GM19043 (cell line): ENCODE data around the gene DAO.
"Not testable (repeated sequence)": the region's sequence is repeated elsewhere in the genome, so short reads cannot be mapped to it uniquely, and the experiment has no call there.

Source experiments
- ATAC-seq: cut with Tn5 transposase; IDR thresholded peaks from one replicate; pipeline ENCODE4 v1.9.1; 2021; ENCODE audit warnings: low read depth; ENCODE audit not compliant: unreplicated experiment

The DAO gene

GRCh38 chr12:108879615-108880254, at the start of gene DAO:
Gene DAO, plus strand, starts transcription at chr12:108880092. Its CDS starts 4,915 bp downstream, at chr12:108885007.
- ATAC-seq = no peak

- ATAC-seq = peak; percentile 76
Measured at GRCh38 chr12:108831309-108831991, 48.4 kb upstream of the DAO start.

DNA sequence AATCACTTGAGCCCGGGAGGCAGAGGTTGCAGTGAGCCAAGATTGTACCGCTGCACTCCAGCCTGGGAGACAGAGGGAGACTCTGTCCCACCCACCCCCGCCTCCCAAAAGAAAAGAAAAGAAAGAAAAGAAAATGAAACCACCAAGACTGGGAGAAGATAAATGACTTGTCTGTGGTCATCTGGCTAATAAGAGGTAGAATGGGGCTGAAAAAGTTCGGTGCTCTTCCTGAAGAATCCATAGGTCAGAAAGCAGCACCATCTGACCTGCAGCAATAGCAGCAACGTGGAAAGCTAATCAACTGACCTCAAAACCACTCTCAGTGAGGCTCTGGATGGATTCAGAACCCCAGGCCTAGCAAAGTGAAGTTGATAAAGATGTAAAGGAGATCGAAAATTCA, 47.7 kb upstream of the DAO start:
- no peak for ATAC-seq

- ATAC-seq = no peak
Measured at GRCh38 chr12:108832730-108833354, 47.0 kb upstream of the DAO start.

- ATAC-seq = no peak
Measured at GRCh38 chr12:108833355-108833733, 46.5 kb upstream of the DAO start.

DNA sequence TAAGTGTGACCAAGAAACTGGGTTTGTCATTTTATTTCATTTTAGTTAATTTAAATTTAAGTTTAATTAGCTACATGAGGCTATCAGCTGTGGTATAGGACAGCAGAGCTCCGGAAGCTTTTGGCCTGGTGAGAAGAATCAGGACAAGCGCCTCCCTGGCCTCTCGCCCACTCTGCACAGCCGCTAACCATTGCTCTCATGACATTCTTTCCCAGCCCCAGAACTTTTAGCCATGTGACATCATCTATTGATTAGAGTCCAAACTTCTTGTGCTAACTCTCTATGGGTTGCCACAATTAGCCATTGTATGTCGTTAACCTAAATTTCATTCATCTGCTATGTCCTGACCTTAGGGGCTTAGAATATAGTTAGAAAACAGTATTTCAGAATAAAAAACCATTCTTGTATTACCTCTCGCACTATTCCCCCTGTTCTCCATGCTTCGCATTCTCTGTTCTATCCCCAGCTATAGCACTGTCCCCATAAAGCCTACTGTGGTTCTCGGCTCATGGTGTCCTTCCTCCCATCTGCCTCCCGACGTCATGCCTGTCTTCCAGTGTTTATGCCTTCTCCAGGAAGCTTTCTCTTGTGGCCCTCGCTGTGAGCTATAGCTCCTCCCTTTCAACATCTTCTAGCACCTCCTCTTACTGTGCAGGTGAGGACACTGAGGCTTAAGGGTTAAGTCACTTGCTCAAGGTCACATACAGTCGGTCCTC, 46.0 kb upstream of the DAO start:
- no peak for ATAC-seq

DNA sequence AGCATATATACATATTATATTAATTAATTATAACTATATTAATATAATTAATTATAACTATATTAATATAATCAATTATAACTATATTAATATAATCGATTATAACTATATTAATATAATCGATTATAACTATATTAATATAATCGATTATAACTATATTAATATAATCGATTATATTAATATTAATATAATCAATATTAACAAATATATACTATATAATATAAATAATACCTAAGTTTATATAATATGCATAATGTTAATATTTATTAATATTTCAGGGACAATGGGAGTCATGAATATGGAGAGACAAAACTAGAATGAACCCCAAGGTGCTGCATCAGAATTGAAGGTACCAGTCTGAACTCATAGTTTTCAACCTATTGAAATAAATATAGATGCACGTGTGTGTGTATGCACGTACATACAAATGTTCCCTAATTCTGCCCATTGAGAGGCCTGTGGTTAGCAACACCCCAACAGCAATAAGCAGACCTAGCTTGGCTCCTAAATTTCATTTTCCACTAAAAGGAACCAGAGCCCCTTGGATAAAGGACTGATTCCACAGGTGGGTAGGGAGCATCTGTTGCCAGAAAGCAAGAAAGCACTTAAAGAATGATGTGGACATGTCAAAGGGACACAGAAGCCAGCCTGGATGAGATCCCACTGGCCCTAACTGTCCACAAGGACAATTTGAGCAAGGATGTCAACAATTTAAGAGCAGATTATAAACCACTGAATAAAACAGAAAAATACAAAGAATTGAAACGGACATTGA, 43.8 kb upstream of the DAO start:
- ATAC-seq = no peak

- ATAC-seq = no peak
Measured at GRCh38 chr12:108837239-108837638, 42.7 kb upstream of the DAO start.

DNA sequence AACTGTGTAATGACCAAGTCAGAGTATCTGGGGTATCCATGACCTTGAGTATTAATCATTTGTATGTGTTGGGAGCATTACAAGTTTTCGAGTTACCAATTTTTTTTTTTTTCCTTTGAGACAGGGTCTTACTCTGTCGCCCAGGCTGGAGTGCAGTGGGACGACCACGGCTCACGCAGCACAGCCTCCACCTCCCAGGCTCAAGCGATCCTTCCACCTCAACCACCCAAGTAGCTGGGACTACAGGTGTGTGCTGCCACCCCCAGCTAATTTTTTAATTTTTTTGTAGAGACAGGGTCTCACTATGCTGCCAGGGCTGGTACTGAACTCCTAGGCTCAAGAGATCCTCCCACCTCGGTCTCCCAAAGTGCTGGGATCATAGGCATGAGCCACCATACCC, 42.2 kb upstream of the DAO start:
- ATAC-seq = no peak

GRCh38 chr12:108838194-108839017, 41.5 kb upstream of the DAO start:
- ATAC-seq = peak; percentile 98

DNA sequence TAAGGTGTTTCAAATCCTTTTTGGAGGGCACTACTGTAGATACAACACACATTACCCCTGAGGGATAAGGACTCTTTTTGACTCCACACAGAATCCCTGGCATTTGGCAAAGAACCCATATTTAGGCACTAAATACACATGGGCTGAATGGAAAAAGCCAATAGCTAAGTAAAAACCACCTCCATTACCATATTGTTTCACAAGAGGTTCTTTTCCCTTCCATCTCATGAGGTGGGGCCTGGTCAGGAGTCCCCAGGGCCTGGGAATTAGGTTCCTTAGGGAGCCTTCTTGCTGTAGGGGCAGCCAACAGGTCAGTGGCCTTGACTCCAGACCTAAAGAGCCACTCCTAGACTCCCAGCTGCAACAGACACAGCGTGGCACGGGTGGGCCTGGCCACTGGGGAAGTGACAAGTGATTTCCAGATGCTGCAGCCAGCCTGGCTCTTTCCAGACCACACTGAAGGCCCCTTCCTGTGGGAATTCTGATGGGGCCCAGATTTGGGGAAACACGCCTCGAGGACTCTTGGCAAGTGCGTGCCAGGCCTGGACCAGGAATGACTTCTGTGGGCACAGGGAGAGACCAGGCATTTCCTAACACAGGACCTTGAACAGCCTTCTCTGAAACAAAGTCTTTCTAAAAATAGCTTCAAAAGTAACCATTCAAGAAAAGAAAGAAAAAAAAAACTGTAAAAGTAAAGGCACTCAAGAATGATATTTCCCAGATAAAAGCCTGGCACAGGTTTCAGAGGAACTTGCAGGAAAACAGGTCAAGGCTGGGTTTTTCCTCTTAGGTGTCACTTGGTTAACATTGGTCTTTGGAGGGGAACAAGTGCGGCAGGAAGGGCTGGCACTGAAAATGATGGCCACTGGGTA, 40.6 kb upstream of the DAO start:
- ATAC-seq = no peak

- ATAC-seq = no peak
Measured at GRCh38 chr12:108839890-108840230, 40.0 kb upstream of the DAO start.

DNA sequence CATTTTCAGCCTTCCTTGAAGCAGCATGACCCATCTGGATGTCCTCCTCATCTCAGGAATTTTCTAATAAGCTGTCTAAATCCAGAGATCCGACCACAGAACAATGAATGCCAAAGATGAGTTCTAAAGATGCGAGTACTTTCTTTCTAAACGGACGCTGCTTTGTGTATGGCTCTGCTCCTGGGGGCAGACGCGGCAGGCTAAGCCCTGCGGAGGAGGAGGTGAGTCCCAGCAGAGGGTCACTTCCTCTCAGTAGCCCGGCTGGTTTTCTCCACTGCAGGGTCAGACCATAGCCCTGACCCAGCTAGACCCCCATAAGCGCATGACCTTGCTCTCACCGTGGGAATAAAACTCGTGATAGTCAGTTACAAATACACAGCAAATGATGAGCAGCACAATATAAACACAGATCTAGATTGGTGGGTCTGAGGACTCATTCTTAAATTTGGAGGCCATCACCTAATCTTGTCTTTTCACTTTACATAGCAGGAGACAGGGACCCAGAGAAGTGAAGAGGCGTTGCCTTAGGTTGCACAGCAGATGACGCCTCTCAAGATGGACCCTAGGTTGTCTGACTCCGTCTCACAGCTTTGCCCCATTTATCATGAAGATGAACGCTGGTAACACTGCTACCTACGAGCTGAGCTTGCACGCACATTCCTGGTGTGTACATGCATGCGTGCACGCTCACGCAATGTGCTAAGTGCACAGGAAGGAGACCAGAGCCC, 39.1 kb upstream of the DAO start:
- no peak for ATAC-seq

GRCh38 chr12:108841825-108842224, 38.1 kb upstream of the DAO start:
- ATAC-seq = not testable (repeated sequence)

- no peak for ATAC-seq
Measured at GRCh38 chr12:108842361-108842760, 37.5 kb upstream of the DAO start.

- ATAC-seq = no peak
Measured at GRCh38 chr12:108843187-108843586, 36.7 kb upstream of the DAO start.

DNA sequence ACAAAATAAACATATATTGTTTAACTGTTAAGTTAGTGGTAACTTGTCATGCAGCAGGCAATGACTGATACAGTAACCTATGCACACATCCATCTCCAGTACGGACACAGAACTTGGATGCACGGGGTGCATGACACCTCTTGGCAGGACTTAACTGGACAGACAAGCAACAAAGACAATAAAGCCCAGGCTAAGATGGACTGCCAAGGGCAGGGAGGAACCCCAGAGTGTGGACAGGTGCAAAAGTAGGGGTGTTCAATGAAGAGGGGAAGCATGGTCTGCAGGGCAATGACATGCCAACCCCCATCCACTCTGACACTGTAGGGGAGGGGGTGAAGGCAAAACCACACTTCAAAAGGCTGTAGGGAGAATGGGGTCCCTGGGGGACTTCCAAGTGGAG, 34.2 kb upstream of the DAO start:
- ATAC-seq = no peak

DNA sequence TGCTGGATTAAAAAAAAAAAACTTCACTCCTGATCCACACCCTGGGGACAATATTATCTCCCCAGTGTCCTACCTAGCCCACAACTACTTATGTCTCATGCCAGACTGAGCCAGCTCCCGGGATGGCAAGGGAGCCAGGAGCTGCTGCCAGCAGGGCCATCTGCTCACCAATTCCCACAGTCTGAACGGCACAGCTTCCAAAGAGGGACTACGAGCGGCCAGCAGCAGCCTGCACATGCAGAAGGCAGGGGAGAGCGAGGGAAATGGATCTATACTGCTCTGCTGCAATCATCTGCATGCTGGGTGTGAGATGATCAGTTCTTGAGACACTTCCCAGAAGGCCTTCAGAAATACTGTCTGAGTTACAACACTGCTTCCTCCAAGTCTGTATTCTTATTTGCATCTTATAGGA, 33.6 kb upstream of the DAO start:
- ATAC-seq = no peak
